MCF 10A (cell line): ENCODE data around the gene RPL9. TPM values are rescaled to one million over a fixed set of nuclear protein-coding genes. Genes with fewer than 3 reads are reported as not detected.

Experiments used
- BruUV-seq: library from RNA; stranded (reverse); fragments of 400-500 nt; replicated peaks from 2 replicates; lab custom pipeline; 2021; lab: Mats Ljungman, UMichigan
- CTCF ChIA-PET: fragments of 300-600 bp; sonication (Branson Sonifier 250); formaldehyde crosslinking; extraction: SDS; loops from one replicate; lab custom pipeline; 2021; ENCODE audit warnings: antibody characterized with exemption, inconsistent platforms; lab: Yijun Ruan, JAX
- POLR2A ChIA-PET: fragments of 300-600, 350-650 bp; sonication (Branson Sonifier 250); formaldehyde crosslinking; extraction: SDS; loops from one replicate; lab custom pipeline; 2020; ENCODE audit warnings: antibody characterized with exemption, inconsistent platforms; lab: Yijun Ruan, JAX
- DNase-seq: peaks from one replicate; pipeline ENCODE4 v3.0.0-alpha.2; 2018; ENCODE audit not compliant: unreplicated experiment
- H3K27ac Mint-ChIP-seq: one replicate; pipeline ENCODE4 v1.8.0; 2022; ENCODE audit warnings: mild to moderate bottlenecking, low read depth, mixed read lengths; ENCODE audit not compliant: unreplicated experiment
- H3K27me3 Mint-ChIP-seq: one replicate; pipeline ENCODE4 v1.8.0; 2022; ENCODE audit warnings: mixed read lengths; ENCODE audit not compliant: insufficient read depth, unreplicated experiment
- H3K36me3 Mint-ChIP-seq: one replicate; pipeline ENCODE4 v1.8.0; 2022; ENCODE audit warnings: mild to moderate bottlenecking, moderate library complexity, mixed read lengths; ENCODE audit not compliant: insufficient read depth, unreplicated experiment
- H3K4me1 Mint-ChIP-seq: one replicate; pipeline ENCODE4 v1.8.0; 2022; ENCODE audit warnings: mixed read lengths; ENCODE audit not compliant: insufficient read depth, unreplicated experiment
- H3K4me3 Mint-ChIP-seq: one replicate; pipeline ENCODE4 v1.8.0; 2022; ENCODE audit warnings: mild to moderate bottlenecking, moderate library complexity, mixed read lengths; ENCODE audit not compliant: unreplicated experiment
- H3K9me3 Mint-ChIP-seq: one replicate; pipeline ENCODE4 v1.8.0; 2022; ENCODE audit warnings: mixed read lengths; ENCODE audit not compliant: unreplicated experiment
- intact Hi-C: fragments of 100-400 bp; cut with micrococcal nuclease; formaldehyde crosslinking; loops from 2 replicates; pipeline ENCODE4 v1.14.1; 2022
- total RNA-seq: library from RNA; stranded (reverse); gene quantifications from 2 replicates; pipeline ENCODE4 v1.2.3, GENCODE V29; 2022
- TF ChIP-seq, protein P1 (sequence below): fragments of 200-600 bp; IDR thresholded peaks from one replicate; pipeline ENCODE4 v1.8.0; 2022; ENCODE audit warnings: antibody characterized with exemption, mild to moderate bottlenecking; ENCODE audit not compliant: unreplicated experiment

RPL9 gene
- total RNA-seq, 1 experiment from 2014 or later, result 1,405 TPM

DNA sequence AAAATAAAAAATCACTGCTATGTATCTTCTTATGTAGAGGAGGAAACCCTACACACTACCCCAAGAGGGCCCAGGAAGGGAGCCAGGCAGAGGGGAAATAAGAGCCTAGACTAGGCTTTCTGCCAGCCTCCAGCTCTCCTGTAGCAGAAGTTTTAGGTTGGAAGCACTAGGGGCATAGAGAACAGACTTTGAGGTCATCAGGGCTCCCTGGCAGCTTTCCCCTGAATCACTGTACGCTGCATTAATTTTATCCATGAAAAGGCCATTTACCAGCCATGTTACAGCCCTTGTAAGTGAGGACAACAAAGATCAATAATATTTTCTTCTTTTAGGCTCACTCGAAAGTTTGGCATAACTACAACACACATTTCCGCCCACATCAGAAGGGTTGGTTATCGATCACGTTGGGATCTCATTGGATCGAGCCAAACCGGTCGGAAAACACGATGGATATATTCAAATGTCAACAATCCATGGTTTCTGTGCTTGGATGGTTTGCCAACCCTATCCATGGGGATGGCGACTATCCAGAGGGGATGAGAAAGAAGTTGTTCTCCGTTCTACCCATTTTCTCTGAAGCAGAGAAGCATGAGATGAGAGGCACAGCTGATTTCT lies 24.7 kb downstream of the RPL9 start:
- peaks cover 22% of the 10 kb centered on the region for H3K27me3 Mint-ChIP-seq
- ChIA-PET CTCF (interaction anchor here (0.6 to 0.8 kb wide), 2 partner anchors 9 to 15 kb away, joined by 3 to 8 read pairs; no protein-coding TSS in a partner anchor), POLR2A (interaction anchor here (0.8 kb wide), 1 partner anchor 26 kb away, joined by 3 read pairs; no protein-coding TSS in a partner anchor)
- TF ChIP-seq, protein P1, sequence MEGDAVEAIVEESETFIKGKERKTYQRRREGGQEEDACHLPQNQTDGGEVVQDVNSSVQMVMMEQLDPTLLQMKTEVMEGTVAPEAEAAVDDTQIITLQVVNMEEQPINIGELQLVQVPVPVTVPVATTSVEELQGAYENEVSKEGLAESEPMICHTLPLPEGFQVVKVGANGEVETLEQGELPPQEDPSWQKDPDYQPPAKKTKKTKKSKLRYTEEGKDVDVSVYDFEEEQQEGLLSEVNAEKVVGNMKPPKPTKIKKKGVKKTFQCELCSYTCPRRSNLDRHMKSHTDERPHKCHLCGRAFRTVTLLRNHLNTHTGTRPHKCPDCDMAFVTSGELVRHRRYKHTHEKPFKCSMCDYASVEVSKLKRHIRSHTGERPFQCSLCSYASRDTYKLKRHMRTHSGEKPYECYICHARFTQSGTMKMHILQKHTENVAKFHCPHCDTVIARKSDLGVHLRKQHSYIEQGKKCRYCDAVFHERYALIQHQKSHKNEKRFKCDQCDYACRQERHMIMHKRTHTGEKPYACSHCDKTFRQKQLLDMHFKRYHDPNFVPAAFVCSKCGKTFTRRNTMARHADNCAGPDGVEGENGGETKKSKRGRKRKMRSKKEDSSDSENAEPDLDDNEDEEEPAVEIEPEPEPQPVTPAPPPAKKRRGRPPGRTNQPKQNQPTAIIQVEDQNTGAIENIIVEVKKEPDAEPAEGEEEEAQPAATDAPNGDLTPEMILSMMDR, result no peak
- intact Hi-C loops, result loop anchor here (10.0 kb wide), 1 partner anchor 679 kb away; no protein-coding TSS in a partner anchor
- H3K9me3 Mint-ChIP-seq, result no peaks in the 10 kb centered on the region
- H3K27ac Mint-ChIP-seq, result no peak overlapping the region
- no peak overlapping the region for H3K4me3 Mint-ChIP-seq
- no TSS peak for BruUV-seq
- no peaks in the 10 kb centered on the region for H3K36me3 Mint-ChIP-seq
- H3K4me1 Mint-ChIP-seq, result no peaks in the 10 kb centered on the region
- no peak for DNase-seq

DNA sequence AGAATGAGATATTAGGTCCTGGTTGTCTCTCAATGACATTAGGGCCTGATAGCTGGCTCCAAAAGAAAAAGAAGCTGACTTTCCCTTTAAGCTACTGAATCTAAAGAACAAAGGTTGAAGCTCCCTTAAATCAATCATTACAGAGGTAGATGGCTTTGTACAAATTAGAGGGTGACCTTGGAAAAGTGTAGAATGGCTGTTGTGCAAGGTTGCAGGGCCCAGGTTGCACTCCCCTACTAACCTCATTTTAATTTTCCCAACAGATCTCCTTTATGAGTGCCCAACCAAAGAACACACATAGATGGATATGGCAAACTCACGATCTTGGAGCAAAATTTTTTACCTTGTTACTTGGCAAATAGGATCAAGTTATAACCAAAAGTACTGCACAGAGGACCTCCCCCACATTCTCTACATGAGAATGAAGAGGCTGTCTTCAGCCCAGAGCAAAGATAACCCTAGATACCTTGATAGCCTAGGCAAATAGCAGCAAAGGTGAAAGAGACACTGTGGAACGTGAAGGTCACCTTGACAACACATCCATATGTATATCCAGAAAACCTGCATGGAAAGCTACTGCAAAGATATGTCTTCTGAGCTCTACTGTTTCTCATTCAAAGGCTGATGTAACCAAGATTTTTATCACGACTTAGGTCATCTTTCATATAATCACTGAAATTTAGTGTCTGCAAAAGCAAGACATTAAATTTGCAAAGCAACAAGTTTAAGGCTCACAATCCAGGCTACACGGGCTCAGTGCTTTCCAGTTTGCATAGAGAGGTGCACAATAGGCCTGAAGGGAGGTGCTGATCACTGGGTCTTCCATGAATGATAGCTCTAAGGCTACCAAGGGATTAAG lies 29.0 kb downstream of the RPL9 start:
- H3K36me3 Mint-ChIP-seq, result no peaks in the 10 kb centered on the region
- H3K4me3 Mint-ChIP-seq, result no peak overlapping the region
- intact Hi-C loops, result loop anchor here (10.0 kb wide), 1 partner anchor 675 kb away; no protein-coding TSS in a partner anchor
- no peaks in the 10 kb centered on the region for H3K27me3 Mint-ChIP-seq
- ChIA-PET CTCF (interaction anchor here (0.6 kb wide), 2 partner anchors 10 to 173 kb away, joined by 3 to 6 read pairs; no protein-coding TSS in a partner anchor), POLR2A (no interaction called here)
- no peak for DNase-seq
- BruUV-seq, result no TSS peak
- TF ChIP-seq, protein P1, result no peak
- no peaks in the 10 kb centered on the region for H3K4me1 Mint-ChIP-seq
- no peak overlapping the region for H3K27ac Mint-ChIP-seq
- H3K9me3 Mint-ChIP-seq, result no peaks in the 10 kb centered on the region

DNA sequence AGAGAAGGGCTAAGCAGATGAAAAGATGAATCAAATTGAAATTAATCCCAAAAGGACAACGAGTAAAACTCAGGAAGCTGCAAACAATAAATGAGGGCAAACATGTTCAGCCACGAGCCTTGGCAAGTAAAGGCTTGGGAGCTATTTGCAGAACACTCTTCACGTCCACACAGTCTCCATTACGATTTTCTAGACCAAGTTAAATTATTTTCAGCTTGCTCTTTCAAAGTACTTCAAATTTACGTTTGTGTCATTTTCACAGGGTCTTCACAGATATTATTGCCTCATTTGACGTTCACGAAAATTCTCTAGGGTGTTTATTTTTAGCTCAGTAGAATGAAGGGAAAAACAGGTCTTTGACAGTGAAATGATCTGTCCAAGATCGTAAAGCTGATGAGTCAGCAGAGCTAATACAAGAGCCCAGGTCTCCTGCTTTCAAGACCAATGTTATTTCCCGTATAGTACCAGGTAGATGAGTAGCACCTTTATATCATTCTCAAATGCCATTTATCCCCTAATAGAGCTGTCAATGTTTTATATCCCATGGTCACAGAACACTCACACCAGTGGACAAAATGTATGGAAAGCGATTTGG lies 31.1 kb downstream of the RPL9 start:
- H3K9me3 Mint-ChIP-seq, result no peaks in the 10 kb centered on the region
- ChIA-PET CTCF (interaction anchor here (0.7 kb wide), 2 partner anchors 9 to 903 kb away, joined by 3 to 4 read pairs; no protein-coding TSS in a partner anchor), POLR2A (interaction anchor here (0.6 to 1.6 kb wide), 6 partner anchors 8 to 262 kb away, joined by 3 to 10 read pairs (median 3); partner anchors contain the start of genes LIAS and RPL9)
- H3K4me1 Mint-ChIP-seq, result no peaks in the 10 kb centered on the region
- TF ChIP-seq, protein P1, result no peak
- no peaks in the 10 kb centered on the region for H3K27me3 Mint-ChIP-seq
- no peaks in the 10 kb centered on the region for H3K36me3 Mint-ChIP-seq
- H3K4me3 Mint-ChIP-seq, result no peak overlapping the region
- intact Hi-C loops, result no loop called here
- H3K27ac Mint-ChIP-seq, result no peak overlapping the region
- BruUV-seq, result no TSS peak
- DNase-seq, result no peak
